Body of pancreas (tissue), 4 donors: ENCODE results near the gene MGP. TPM values are rescaled to one million over a fixed set of nuclear protein-coding genes. Genes with fewer than 3 reads are reported as not detected.

Source experiments
- ATAC-seq: fragments of 150-250 bp; one replicate; pipeline ENCODE4 v1.9.1; 2016
- DNase-seq, 4 donors: peaks; one replicate each; pipeline ENCODE4 v3.0.0-alpha.2; 2019
- H3K27ac ChIP-seq, 4 donors: fragments of 200-600 bp; sonication (generic); 1 replicate in 3 of 4; 2 replicates in 1 of 4; pipeline versions ENCODE4 v1.5.1 to v1.6.1; 2016 to 2019; ENCODE audit warnings: mild to moderate bottlenecking in 1 of 4, mixed read lengths in 1 of 4, moderate library complexity in 1 of 4
- H3K27me3 ChIP-seq, 2 donors: fragments of 200-600 bp; sonication (generic); one replicate each; pipeline ENCODE4 v1.6.0; 2016; ENCODE audit warnings: mild to moderate bottlenecking in 1 of 2
- H3K36me3 ChIP-seq, 2 donors: fragments of 200-600 bp; sonication (generic); replicated peaks in 1 of 2; 2 replicates each; pipeline ENCODE4 v1.5.1; 2016; ENCODE audit warnings: low read depth in 2 of 2; ENCODE audit not compliant: insufficient read depth in 1 of 2
- H3K4me1 ChIP-seq: fragments of 200-600 bp; sonication (generic); one replicate; pipeline ENCODE4 v1.6.0; 2016
- H3K4me3 ChIP-seq, 2 donors: fragments of 200-600 bp; sonication (generic); 1 replicate in 1 of 2; 2 replicates in 1 of 2; pipeline ENCODE4 v1.5.1; 2016 to 2019
- H3K9me3 ChIP-seq, 3 donors: fragments of 200-600 bp; sonication (generic); 1 replicate in 2 of 3; 2 replicates in 1 of 3; pipeline ENCODE4 v1.5.1; 2016
- CTCF ChIP-seq, 7 experiments: fragments of 450-650 bp in 4 of 7; fragments of 200-600 bp in 3 of 7; sonication (generic) in 3 of 7; IDR thresholded peaks; one replicate each; pipeline ENCODE4 v1.5.1; 2016 to 2019; ENCODE audit warnings: antibody characterized with exemption in 7 of 7
- POLR2A ChIP-seq, 3 donors: fragments of 450-650 bp; IDR thresholded peaks; one replicate each; pipeline ENCODE4 v1.6.1; 2016; ENCODE audit warnings: antibody characterized with exemption in 3 of 3, mild to moderate bottlenecking in 2 of 3
- WGBS, 2 donors: methylation state at CpG; one replicate each; pipeline ENCODE4 v1.1.5; 2017; 5-methylcytosine and 5-hydroxymethylcytosine counted together
- intact Hi-C: fragments of 100-400 bp; cut with DNase I; formaldehyde crosslinking; loops from one replicate; pipeline ENCODE4 v1.15.1; 2023
- total RNA-seq, 2 donors: library from RNA; depleted of rRNA; stranded (reverse); fragments of >200 nt; gene quantifications; one replicate each; pipeline ENCODE4 v1.1.0, GENCODE V29; 2016

Gene MGP
- total RNA-seq, 2 donors from 2014 or later, result 162 to 228 TPM

GRCh38 chr12:14844401-14844800 lies 41.3 kb downstream of the MGP start:
- no peak for ATAC-seq

GRCh38 chr12:14843425-14843887 lies 42.2 kb downstream of the MGP start, which contains the start of gene ART4:
ART4 (minus strand) TSS chr12:14843526; CDS start chr12:14843113, 413 bp downstream.
- no peak for ATAC-seq
- Histone ChIP-seq H3K27me3 (no peaks in the 10 kb centered on the region), H3K27ac (peak within 1 kb of the TSS; percentile 48 to 84 (median 69)), H3K4me3 (no peak within 1 kb of the TSS), H3K36me3 (no peaks in the 10 kb centered on the region), H3K4me1 (peaks cover 67% of the 10 kb centered on the region), H3K9me3 (no peaks in the 10 kb centered on the region)
- intact Hi-C loops, result no loop called here
- DNase-seq, result peak in 3 of 4 donors; percentile 19 to 26 (median 25)
- 33 to 34% methylated on average over 10 of the region's 10 CpGs for WGBS, 2 donors
- TF ChIP-seq CTCF (IDR thresholded peaks at IDR 0.05), result no peak
- TF ChIP-seq POLR2A (IDR thresholded peaks at IDR 0.05), result no peak

More at GRCh38 chr12:14844401-14844800, 41.3 kb downstream of the MGP start:
- Histone ChIP-seq H3K27ac (no peak overlapping the region), H3K27me3 (no peaks in the 10 kb centered on the region), H3K4me1 (peaks cover 67% of the 10 kb centered on the region), H3K4me3 (no peak overlapping the region), H3K36me3 (no peaks in the 10 kb centered on the region), H3K9me3 (no peaks in the 10 kb centered on the region)
- TF ChIP-seq POLR2A (IDR thresholded peaks at IDR 0.05), result no peak
- no peak for TF ChIP-seq CTCF (IDR thresholded peaks at IDR 0.05)
- intact Hi-C loops, result no loop called here
- no peak for DNase-seq

GRCh38 chr12:14842315-14842714 lies 43.3 kb downstream of the MGP start:
- DNase-seq, result no peak
- TF ChIP-seq CTCF (IDR thresholded peaks at IDR 0.05) (no peak), POLR2A (IDR thresholded peaks at IDR 0.05) (no peak)
- no peak for ATAC-seq
- H3K4me3 ChIP-seq, result no peak overlapping the region
- H3K27ac ChIP-seq, result peak overlapping the region; percentile 48 to 84 (median 69)
- H3K36me3 ChIP-seq, result no peaks in the 10 kb centered on the region
- no peaks in the 10 kb centered on the region for H3K9me3 ChIP-seq
- H3K4me1 ChIP-seq, result peaks cover 63% of the 10 kb centered on the region
- no peaks in the 10 kb centered on the region for H3K27me3 ChIP-seq
- WGBS, 2 donors, result 8 to 16% methylated on average over 3 of the region's 3 CpGs
- intact Hi-C loops, result no loop called here

GRCh38 chr12:14841761-14842160 lies 43.9 kb downstream of the MGP start:
- peaks cover 57% of the 10 kb centered on the region for H3K4me1 ChIP-seq
- H3K27me3 ChIP-seq, result no peaks in the 10 kb centered on the region
- H3K9me3 ChIP-seq, result no peaks in the 10 kb centered on the region
- 3 to 17% methylated on average over 3 of the region's 3 CpGs for WGBS, 2 donors
- H3K27ac ChIP-seq, result peak overlapping the region; percentile 63 to 84 (median 72)
- TF ChIP-seq POLR2A (IDR thresholded peaks at IDR 0.05) (peak in 2 of 3 donors; percentile 32 to 38), CTCF (IDR thresholded peaks at IDR 0.05) (no peak)
- intact Hi-C loops, result no loop called here
- ATAC-seq (peak; percentile 92), DNase-seq (peak; percentile 68 to 83 (median 76))
- H3K36me3 ChIP-seq, result no peaks in the 10 kb centered on the region
- H3K4me3 ChIP-seq, result no peak overlapping the region

GRCh38 chr12:14840616-14841015 lies 45.0 kb downstream of the MGP start:
- intact Hi-C loops, result no loop called here
- Histone ChIP-seq H3K4me1 (peaks cover 46% of the 10 kb centered on the region), H3K4me3 (no peak overlapping the region), H3K27ac (peak overlapping the region in 3 of 4 donors; percentile 63 to 84 (median 75)), H3K9me3 (no peaks in the 10 kb centered on the region), H3K27me3 (no peaks in the 10 kb centered on the region), H3K36me3 (no peaks in the 10 kb centered on the region)
- 65 to 77% methylated on average over 4 of the region's 4 CpGs for WGBS, 2 donors
- TF ChIP-seq POLR2A (IDR thresholded peaks at IDR 0.05) (no peak), CTCF (IDR thresholded peaks at IDR 0.05) (no peak)
- ATAC-seq (no peak), DNase-seq (peak in 1 of 4 donors; percentile 26)
